Right hindlimb (tissue), 1 donor: ENCODE data around the gene TCAP.
"Not testable (repeated sequence)": the region's sequence is repeated elsewhere in the genome, so short reads cannot be mapped to it uniquely, and the experiment has no call there.

ENCODE experiments used
- DNase-seq: peaks from one replicate; pipeline ENCODE4 v3.0.0-alpha.2; 2018

Gene TCAP

GRCh38 chr17:39706383-39706782, 41.2 kb downstream of the TCAP start:
- DNase-seq = no peak

GRCh38 chr17:39706921-39707337, 41.8 kb downstream of the TCAP start:
- DNase-seq = no peak

DNA sequence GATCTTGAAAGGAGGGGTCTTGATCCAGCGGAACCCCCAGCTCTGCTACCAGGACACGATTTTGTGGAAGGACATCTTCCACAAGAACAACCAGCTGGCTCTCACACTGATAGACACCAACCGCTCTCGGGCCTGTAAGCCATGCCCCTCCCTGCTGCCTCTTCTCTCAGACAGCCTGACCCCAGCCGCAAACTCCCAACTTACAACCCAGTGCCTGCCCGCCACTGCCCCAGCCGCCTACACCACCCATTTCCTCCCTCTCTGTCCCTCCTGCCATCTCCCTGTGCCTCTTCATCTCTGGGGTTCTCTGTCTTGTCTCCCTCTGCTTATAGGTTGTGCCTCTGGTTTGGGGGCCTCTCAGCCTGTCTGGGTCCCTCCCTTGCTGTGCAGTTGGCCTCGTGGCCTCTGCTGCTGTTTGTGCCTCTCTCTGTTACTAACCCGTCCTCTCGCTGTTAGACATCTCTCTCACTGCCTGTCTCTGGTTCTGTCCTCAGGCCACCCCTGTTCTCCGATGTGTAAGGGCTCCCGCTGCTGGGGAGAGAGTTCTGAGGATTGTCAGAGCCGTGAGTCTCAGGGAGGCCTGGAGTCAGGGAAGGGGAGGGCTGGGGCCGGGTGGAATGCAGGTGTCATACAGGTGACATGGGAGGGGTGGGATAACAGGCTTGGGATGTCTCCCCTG, 44.3 kb downstream of the TCAP start:
- no peak for DNase-seq

DNA sequence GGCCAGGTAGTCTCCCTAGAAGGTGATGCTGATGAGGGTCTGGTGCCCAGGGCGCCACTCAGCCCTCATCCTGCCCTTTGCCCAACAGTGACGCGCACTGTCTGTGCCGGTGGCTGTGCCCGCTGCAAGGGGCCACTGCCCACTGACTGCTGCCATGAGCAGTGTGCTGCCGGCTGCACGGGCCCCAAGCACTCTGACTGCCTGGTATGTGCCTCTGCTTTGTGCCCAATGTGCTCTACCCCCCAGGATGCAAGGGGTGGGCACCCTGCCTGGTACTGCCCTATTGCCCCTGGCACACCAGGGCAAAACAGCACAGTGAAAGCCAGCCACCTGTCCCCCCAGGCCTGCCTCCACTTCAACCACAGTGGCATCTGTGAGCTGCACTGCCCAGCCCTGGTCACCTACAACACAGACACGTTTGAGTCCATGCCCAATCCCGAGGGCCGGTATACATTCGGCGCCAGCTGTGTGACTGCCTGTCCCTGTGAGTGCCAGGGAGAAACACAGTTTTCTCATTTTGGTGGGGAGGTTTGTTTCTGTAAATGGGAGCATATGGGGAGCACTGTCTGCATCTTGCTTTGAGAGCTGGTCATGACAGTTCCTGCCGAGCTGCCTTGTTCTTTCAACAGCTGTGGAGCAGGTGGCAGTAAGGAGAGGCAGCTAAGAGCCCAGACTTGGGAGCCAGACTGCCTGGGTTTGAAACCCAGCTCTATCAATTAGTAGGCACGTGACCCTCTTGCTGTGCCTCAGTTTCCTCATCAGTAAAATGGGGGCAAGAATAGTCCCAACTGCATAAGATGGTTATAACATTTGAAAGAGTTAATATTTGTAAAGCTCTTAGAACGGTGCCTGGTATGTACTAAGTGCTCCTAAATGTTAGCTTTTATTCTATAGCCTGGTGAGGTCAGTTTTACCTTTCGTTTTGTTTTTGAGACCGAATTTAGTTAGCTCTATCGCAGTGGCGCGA, 45.1 kb downstream of the TCAP start:
- no peak for DNase-seq

GRCh38 chr17:39711071-39711470, 45.9 kb downstream of the TCAP start:
- not testable (repeated sequence) for DNase-seq

GRCh38 chr17:39711851-39712250, 46.7 kb downstream of the TCAP start:
- no peak for DNase-seq

GRCh38 chr17:39714234-39714633, 49.1 kb downstream of the TCAP start:
- no peak for DNase-seq

- DNase-seq = no peak
Observed at GRCh38 chr17:39715375-39716072, 50.4 kb downstream of the TCAP start.
